OCI-LY7 (cell line): ENCODE results near the gene SULF2. TPM values are rescaled to one million over a fixed set of nuclear protein-coding genes. Genes with fewer than 3 reads are reported as not detected.

ENCODE experiments used
- BruUV-seq: library from RNA; stranded (reverse); fragments of 400-500 nt; replicated peaks from 2 replicates; lab custom pipeline; 2021; lab: Mats Ljungman, UMichigan
- CTCF ChIA-PET: fragments of 300-600 bp; sonication (Branson Sonifier 250); formaldehyde crosslinking; loops from one replicate; lab custom pipeline; 2022; ENCODE audit warnings: antibody characterized with exemption; ENCODE audit not compliant: unreplicated experiment; lab: Charles Lee
- POLR2A ChIA-PET: fragments of 300-600 bp; sonication (Branson Sonifier 250); formaldehyde crosslinking; loops from one replicate; lab custom pipeline; 2022; ENCODE audit warnings: antibody characterized with exemption; lab: Charles Lee
- DNase-seq: peaks from one replicate; pipeline ENCODE4 v3.0.0-alpha.2; 2015; ENCODE audit warnings: low spot score
- H2AFZ ChIP-seq: fragments of 200-600 bp; sonication (generic), shearing (Covaris generic); 2 replicates; pipeline ENCODE4 v1.6.1; 2014; ENCODE audit warnings: mild to moderate bottlenecking, antibody characterized with exemption, low read length, moderate library complexity
- H3K27ac ChIP-seq: fragments of 200-600 bp; sonication (generic); 2 replicates; pipeline ENCODE4 v1.5.1; 2014; ENCODE audit warnings: mixed run types, low read depth, mild to moderate bottlenecking, moderate library complexity, low read length, inconsistent platforms; ENCODE audit not compliant: poor library complexity, severe bottlenecking
- H3K36me3 ChIP-seq: fragments of 200-600 bp; sonication (generic); 2 replicates; pipeline ENCODE4 v1.6.1; 2014; ENCODE audit warnings: mild to moderate bottlenecking, antibody characterized with exemption, low read length, moderate library complexity, mixed read lengths; ENCODE audit not compliant: insufficient read depth
- H3K4me1 ChIP-seq: fragments of 200-600 bp; sonication (generic); 2 replicates; pipeline ENCODE4 v1.5.1; 2014; ENCODE audit warnings: mild to moderate bottlenecking, low read length; ENCODE audit not compliant: insufficient read depth, poor library complexity, severe bottlenecking
- H3K4me2 ChIP-seq: fragments of 200-600 bp; sonication (generic); 2 replicates; pipeline ENCODE4 v1.6.1; 2014; ENCODE audit warnings: mild to moderate bottlenecking, low read length
- H3K4me3 ChIP-seq: fragments of 200-600 bp; sonication (generic); 2 replicates; pipeline ENCODE4 v1.5.1; 2014; ENCODE audit warnings: mild to moderate bottlenecking, low read depth, low read length; ENCODE audit not compliant: poor library complexity, severe bottlenecking
- H3K79me2 ChIP-seq: fragments of 200-600 bp; sonication (generic); 2 replicates; pipeline ENCODE4 v1.6.1; 2016; ENCODE audit warnings: low read depth, mild to moderate bottlenecking, low read length, moderate library complexity, mixed read lengths; ENCODE audit not compliant: insufficient read depth
- H3K9me2 ChIP-seq: fragments of 200-600 bp; sonication (generic); 2 replicates; pipeline ENCODE4 v1.6.1; 2016; ENCODE audit warnings: mild to moderate bottlenecking, low read length, mixed read lengths; ENCODE audit not compliant: insufficient read depth
- H3K9me3 ChIP-seq: fragments of 200-600 bp; sonication (generic); 2 replicates; pipeline ENCODE4 v1.6.1; 2014; ENCODE audit warnings: mild to moderate bottlenecking, mixed run types, low read length, mixed read lengths
- H4K20me1 ChIP-seq: fragments of 200-600 bp; sonication (generic); 2 replicates; pipeline ENCODE4 v1.6.1; 2014; ENCODE audit warnings: mild to moderate bottlenecking, antibody characterized with exemption, low read length, moderate library complexity, mixed read lengths; ENCODE audit not compliant: insufficient read depth
- EZH2phosphoT487 ChIP-seq: fragments of 200-600 bp; sonication (generic); IDR thresholded peaks from 2 replicates; pipeline ENCODE4 v1.6.1; 2018; ENCODE audit warnings: low read depth, borderline replicate concordance, mild to moderate bottlenecking, mixed run types, antibody characterized with exemption, low read length, moderate library complexity, mixed read lengths
- intact Hi-C: fragments of 100-400 bp; cut with micrococcal nuclease; formaldehyde crosslinking; loops from one replicate; pipeline ENCODE4 v1.10.0; 2022; ENCODE audit not compliant: unreplicated experiment
- total RNA-seq, 2 experiments: library from RNA; depleted of rRNA in 1 of 2; stranded (reverse); fragments of >200 nt in 1 of 2; shearing (Covaris generic) in 1 of 2; gene quantifications; 2 replicates each; pipeline ENCODE4 v1.2.3, GENCODE V29; 2014 to 2022
- TF ChIP-seq, protein P1 (sequence below): fragments of 200-600 bp; sonication (generic); conservative IDR thresholded peaks from 2 replicates; pipeline ENCODE4 v1.5.1; 2014; ENCODE audit warnings: mild to moderate bottlenecking, antibody characterized with exemption, low read length, moderate library complexity, mixed read lengths

Gene SULF2
- total RNA-seq, 2 experiments from 2014 or later, result 0.03 to 0.51 TPM

DNA sequence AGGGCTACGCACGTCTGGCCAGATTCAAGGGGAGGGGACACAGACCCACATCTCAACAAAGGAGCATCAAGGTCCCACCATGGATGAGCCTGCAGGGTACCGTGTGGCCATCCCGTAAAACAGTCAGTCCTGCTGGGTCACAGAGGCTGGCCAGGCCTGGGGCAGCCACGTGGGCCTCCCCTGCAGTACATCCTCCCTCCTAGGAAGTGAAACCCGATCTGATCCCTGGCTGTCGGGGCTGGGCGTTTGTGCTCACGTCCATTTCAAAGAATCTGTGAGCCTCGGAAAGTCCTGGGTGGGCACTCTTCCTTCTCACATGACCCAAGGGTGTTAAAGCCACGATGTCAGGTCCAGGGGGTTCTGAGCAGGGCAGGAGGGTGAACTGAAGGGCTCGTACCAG, 14.3 kb downstream of the SULF2 start:
- Histone ChIP-seq H3K4me2 (no peak overlapping the region), H3K4me3 (no peak overlapping the region), H3K9me2 (no peaks in the 10 kb centered on the region), H4K20me1 (no peaks in the 10 kb centered on the region), H3K27ac (no peak overlapping the region), H3K36me3 (no peaks in the 10 kb centered on the region), H3K9me3 (no peaks in the 10 kb centered on the region), H3K79me2 (no peaks in the 10 kb centered on the region), H2AFZ (no peak overlapping the region), H3K4me1 (no peaks in the 10 kb centered on the region)
- BruUV-seq, result no TSS peak
- TF ChIP-seq EZH2phosphoT487, result no peak
- TF ChIP-seq, protein P1, sequence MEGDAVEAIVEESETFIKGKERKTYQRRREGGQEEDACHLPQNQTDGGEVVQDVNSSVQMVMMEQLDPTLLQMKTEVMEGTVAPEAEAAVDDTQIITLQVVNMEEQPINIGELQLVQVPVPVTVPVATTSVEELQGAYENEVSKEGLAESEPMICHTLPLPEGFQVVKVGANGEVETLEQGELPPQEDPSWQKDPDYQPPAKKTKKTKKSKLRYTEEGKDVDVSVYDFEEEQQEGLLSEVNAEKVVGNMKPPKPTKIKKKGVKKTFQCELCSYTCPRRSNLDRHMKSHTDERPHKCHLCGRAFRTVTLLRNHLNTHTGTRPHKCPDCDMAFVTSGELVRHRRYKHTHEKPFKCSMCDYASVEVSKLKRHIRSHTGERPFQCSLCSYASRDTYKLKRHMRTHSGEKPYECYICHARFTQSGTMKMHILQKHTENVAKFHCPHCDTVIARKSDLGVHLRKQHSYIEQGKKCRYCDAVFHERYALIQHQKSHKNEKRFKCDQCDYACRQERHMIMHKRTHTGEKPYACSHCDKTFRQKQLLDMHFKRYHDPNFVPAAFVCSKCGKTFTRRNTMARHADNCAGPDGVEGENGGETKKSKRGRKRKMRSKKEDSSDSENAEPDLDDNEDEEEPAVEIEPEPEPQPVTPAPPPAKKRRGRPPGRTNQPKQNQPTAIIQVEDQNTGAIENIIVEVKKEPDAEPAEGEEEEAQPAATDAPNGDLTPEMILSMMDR, result no peak
- CTCF ChIA-PET, result no interaction called here
- no peak for DNase-seq
- intact Hi-C loops, result no loop called here
- POLR2A ChIA-PET, result interaction anchor here (0.7 kb wide), 1 partner anchor 62 kb away, joined by 5 read pairs; no protein-coding TSS in a partner anchor

- TF ChIP-seq, protein P1, result no peak
- no peak for TF ChIP-seq EZH2phosphoT487
- DNase-seq, result no peak
- POLR2A ChIA-PET, result no interaction called here
- Histone ChIP-seq H3K4me1 (no peaks in the 10 kb centered on the region), H3K9me2 (no peaks in the 10 kb centered on the region), H3K4me2 (no peak overlapping the region), H3K4me3 (no peak overlapping the region), H4K20me1 (no peaks in the 10 kb centered on the region), H3K36me3 (no peaks in the 10 kb centered on the region), H3K27ac (no peak overlapping the region), H3K9me3 (no peaks in the 10 kb centered on the region), H2AFZ (no peak overlapping the region), H3K79me2 (no peaks in the 10 kb centered on the region)
- intact Hi-C loops, result no loop called here
- CTCF ChIA-PET, result no interaction called here
- no TSS peak for BruUV-seq
Observed at GRCh38 chr20:47768016-47768824, 17.1 kb downstream of the SULF2 start.
